ENCODE data around the gene NPTX1.
A peak's percentile ranks its signal among the peaks of the same experiment; 100 is the strongest.

The NPTX1 gene

GRCh38 chr17:80428796-80429195 lies 47.6 kb downstream of the NPTX1 start:
- no peak overlapping the region for H3K4me3 ChIP-seq (replicated peaks in 1 of 2; ENCODE audit: low read depth in 2 of 2, low read length in 2 of 2)
- TF ChIP-seq CTCF (IDR thresholded peaks at IDR 0.05; ENCODE audit: low read depth, low read length) = no peak
- DNase-seq (ENCODE audit: low read depth in 2 of 2) = no peak

- no peak for TF ChIP-seq CTCF (IDR thresholded peaks at IDR 0.05; ENCODE audit: low read depth, low read length)
- H3K4me3 ChIP-seq (replicated peaks in 1 of 2; ENCODE audit: low read depth in 2 of 2, low read length in 2 of 2) = no peak overlapping the region
- DNase-seq (ENCODE audit: low read depth in 2 of 2) = no peak
These were observed 48.0 kb downstream of the NPTX1 start for GRCh38 chr17:80428363-80428762.

- no peak for DNase-seq (ENCODE audit: low read depth in 2 of 2)
- no peak for TF ChIP-seq CTCF (IDR thresholded peaks at IDR 0.05; ENCODE audit: low read depth, low read length)
- no peak overlapping the region for H3K4me3 ChIP-seq (replicated peaks in 1 of 2; ENCODE audit: low read depth in 2 of 2, low read length in 2 of 2)
These were observed 48.8 kb downstream of the NPTX1 start for GRCh38 chr17:80427366-80428282.

GRCh38 chr17:80426671-80427326 lies 49.6 kb downstream of the NPTX1 start:
- no peak overlapping the region for H3K4me3 ChIP-seq (replicated peaks in 1 of 2; ENCODE audit: low read depth in 2 of 2, low read length in 2 of 2)
- peak; percentile 94 for TF ChIP-seq CTCF (IDR thresholded peaks at IDR 0.05; ENCODE audit: low read depth, low read length)

GRCh38 chr17:80425835-80426426 lies 50.5 kb downstream of the NPTX1 start:
- H3K4me3 ChIP-seq (replicated peaks in 1 of 2; ENCODE audit: low read depth in 2 of 2, low read length in 2 of 2) = no peak overlapping the region
- no peak for TF ChIP-seq CTCF (IDR thresholded peaks at IDR 0.05; ENCODE audit: low read depth, low read length)
- DNase-seq (ENCODE audit: low read depth in 2 of 2) = no peak

More at GRCh38 chr17:80426671-80427326, 49.6 kb downstream of the NPTX1 start:
- DNase-seq (ENCODE audit: low read depth in 2 of 2) = peak; percentile 63 to 65

GRCh38 chr17:80424878-80425765 lies 51.3 kb downstream of the NPTX1 start:
- TF ChIP-seq CTCF (IDR thresholded peaks at IDR 0.05; ENCODE audit: low read depth, low read length) = no peak
- DNase-seq (ENCODE audit: low read depth in 2 of 2) = no peak
- H3K4me3 ChIP-seq (replicated peaks in 1 of 2; ENCODE audit: low read depth in 2 of 2, low read length in 2 of 2) = no peak overlapping the region

Measured in cardiac fibroblast (primary cell).